ENCODE results near the gene DRICH1.
"Not testable (repeated sequence)": the region's sequence is repeated elsewhere in the genome, so short reads cannot be mapped to it uniquely, and the experiment has no call there.

Gene DRICH1

DNA sequence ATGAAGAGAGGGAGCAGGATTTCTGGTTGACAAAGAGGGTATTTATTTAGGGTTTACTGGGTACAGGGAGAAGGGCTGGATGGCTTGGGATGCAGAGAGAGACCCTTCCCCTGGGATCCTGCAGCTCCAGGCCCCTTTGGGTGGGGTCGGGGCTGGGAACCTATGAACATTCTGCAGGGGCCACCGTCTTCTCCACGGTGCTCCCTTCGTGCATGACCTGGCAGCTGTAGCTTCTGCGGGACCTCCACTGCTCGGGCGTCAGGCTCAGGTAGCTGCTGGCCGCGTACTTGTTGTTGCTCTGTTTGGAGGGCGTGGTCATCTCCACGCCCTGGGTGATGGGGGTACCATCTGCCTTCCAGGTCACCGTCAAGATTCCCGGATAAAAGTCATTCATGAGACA, 59.0 kb downstream of the DRICH1 start:
- peak in 1 of 10 donors; percentile 16 for DNase-seq
- intact Hi-C loops (cut with DNase I): not testable (repeated sequence)

DNA sequence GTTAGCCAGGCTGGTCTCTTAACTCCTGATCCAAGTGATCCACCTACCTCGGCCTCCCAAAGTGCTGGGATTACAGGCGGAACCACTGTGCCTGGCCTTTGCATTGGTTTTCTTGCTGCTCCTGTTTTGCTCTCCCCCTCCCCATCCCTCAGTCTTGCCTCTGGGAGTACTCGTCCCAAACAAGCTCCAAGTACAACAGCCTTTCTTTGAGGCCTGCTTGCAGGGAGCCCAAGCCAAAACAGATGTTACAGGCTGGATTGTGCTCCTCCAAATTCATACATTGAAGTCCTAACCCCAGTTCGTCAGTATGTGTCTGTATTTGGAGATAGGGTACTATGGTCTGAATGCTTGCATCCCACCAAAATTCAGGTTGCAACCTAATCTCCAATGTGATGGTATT, 60.6 kb downstream of the DRICH1 start:
- DNase-seq: peak in 1 of 10 donors; percentile 22
- intact Hi-C loops (cut with DNase I): no loop called here

DNA sequence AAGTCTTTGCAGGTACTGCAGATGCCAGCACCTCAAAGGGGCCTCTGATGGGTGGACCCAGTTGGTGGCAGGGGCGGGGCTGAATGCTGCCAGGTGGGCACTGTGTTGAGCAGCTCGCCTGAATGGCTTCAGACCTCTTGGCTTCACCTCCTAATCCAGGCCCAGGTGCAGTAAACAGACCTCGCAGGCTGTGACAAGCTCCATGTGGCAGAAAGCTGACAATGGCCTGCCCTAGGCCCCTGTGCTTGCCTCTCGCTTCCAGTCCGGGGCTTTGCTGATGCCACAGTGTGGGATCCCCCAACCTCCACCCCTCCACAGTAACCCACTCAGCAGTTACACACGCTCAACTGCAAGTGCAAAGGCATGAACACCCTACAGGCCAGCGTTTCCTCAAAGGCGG, 61.4 kb downstream of the DRICH1 start:
- peak in 2 of 10 donors; percentile 69 to 72 for DNase-seq
- intact Hi-C loops (cut with DNase I): no loop called here

DNA sequence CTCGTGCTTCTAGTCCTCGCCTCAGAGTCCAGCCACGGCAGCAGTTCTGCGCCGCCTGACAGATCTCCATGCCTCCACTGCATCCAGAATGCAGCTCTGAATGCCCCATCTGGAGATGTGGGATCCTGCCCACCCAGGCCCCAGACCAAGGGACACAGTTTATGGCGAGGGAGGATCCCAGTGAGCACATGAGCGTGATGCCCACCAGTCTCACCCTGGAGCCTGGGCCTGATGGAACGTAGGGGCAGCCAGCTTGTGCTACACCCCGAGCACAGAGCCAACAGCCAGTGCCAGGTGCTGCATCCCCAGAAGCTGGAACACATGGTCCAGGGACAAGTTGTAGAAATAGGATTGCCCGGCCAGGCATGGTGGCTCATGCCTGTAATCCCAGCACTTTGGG, 62.4 kb downstream of the DRICH1 start:
- peak in 2 of 10 donors; percentile 62 to 73 for DNase-seq
- intact Hi-C loops (cut with DNase I): no loop called here

DNA sequence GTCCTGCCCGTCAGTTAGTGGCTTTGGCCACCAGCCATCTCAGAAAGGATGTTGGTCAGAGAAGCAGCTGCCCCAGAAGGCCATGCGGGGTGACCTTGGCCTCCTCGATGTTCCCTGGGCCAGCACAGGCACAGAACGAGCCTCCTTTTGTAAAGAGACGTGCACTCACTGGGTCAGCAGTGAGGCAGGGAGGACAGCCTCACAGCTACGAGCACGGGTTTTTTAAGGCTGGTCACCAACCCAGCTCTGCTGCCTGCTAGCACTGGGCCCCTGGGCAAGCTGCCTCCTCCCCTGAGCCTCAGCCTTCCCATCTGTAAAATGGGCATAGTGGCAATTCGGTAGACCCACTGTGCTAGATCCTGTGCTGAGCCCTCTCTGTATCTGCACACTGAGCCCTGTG, 62.8 kb downstream of the DRICH1 start:
- intact Hi-C loops (cut with DNase I): no loop called here
- peak in 1 of 10 donors; percentile 30 for DNase-seq

DNA sequence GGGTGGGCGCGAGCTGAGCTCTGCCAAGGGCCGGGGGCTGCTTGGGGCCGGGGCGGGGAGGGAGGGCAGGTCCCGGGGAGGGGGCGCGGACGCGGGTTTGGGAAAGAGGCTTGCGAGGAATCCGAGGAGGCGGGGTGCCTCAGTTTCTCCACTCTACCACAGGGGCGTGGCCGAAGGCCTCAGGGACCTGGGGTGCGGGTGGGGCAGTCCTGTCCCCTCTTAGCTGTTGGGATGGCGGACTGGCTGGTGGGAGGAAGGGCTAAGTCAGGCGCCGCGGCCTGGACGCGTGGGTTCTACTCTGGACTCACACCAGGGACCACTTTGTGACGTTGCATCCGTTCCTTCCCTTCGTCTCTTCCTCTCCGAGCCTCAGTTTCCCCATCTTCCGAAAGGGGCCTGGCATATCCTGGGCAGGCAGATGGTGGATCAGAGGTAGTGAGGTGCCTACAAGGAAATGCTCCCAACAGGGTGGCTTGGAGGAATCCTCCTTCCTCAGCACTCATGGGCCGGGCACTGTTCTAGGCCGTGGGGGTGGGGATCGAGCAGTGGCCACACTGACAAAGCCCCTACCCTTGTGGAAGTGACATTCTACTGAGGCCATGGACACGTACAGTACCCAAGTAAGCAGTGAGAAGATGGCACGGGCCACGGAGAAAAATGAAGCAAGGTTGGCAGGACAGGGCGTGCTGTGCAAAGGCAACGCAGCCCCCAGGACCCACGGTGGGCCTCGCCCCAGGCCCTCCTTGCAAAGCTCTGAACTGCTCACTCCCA, 65.2 kb downstream of the DRICH1 start:
- DNase-seq: peak in 2 of 10 donors; percentile 13 to 76
- intact Hi-C loops (cut with DNase I): no loop called here

DNA sequence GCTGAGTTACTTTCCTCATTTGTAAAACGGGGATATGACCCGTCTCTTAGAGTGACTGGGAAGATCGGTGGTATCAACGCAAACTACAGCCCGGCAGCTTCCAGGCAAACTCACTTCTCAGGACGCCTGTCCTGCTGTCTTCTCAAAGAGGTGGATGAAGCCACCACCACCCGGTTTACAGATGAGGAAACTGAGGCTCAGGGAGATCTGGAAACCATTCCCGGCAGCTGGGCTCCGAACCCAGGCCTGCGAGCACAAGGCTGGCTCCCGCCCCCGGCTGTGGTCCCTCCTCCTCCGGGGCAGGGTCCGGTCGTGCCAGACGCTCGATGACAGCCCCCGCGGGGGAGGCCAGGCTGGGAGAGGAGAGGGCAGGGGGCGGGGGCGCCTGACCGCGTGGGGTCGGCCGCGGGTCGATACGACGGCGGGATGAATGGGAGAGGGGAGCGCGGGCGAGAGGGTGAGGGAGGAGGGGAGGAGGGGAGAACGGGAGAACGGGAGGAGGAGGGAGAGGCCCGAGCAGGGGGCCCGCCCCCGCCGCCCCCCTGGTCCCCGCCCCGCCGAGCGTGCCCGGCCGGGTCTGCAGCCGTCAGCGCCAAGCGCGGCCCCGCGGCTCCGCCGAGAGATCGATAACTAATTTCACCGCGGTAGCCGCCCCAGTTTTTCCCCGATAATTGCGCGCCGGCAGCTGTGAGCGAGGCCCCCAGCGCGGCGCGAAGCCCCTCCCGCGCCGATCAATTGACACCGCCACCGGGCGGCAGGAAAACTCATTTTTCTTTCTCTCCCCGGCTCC, 66.0 kb downstream of the DRICH1 start:
- intact Hi-C loops (cut with DNase I): no loop called here
- peak in 2 of 10 donors; percentile 5 to 76 for DNase-seq

DNA sequence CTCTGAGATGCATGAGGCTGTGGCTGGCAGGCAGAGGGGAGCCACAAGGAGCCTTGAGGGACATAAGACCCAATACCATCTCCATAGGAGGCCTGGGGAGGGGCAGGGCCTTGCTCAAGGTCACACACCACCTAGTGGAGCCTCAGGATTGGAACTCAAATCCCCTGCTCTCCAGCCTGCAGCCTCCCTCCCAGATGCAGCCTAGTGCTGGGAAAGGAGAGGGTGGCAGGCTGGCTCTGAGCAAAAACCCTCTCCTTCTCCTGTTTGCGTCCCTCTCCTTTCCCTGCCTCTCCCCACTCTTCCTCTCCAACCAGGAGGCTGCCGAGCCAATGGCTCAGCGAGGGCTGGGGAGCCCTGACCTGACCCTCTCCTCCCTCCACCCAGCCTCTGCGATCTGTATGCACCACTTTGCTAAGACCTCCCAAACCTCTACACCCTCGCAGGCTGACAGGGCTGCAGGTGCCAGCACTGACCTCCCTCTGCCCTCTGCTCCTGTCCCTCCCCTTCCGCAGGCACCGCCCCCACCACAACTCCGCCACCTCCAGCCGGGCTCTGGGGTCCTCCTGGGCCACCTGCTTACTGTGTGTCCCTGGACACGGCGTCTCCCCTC, 66.7 kb downstream of the DRICH1 start:
- DNase-seq: peak in 3 of 10 donors; percentile 9 to 76 (median 72)

DNA sequence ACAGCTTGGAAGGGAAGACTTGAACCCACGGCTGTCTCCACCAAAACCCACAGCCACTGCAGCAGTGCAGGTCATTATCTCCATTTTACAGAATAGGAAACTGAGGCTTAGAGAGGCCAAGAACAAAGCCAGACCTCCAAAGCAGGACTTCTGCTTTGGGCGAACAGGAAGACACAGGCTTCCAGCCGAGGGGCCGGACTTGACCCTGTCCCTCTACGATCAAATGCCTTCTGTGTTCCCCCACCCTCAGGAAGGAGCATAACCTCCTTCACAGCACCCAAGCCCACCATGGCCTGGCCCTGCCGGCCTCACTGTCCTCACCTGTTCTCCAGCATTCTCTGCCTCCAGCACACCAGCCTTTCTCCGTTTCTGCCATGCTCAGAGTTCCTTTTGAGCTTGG, 67.8 kb downstream of the DRICH1 start:
- intact Hi-C loops (cut with DNase I): no loop called here
- peak in 1 of 10 donors; percentile 54 for DNase-seq

More for the DNA sequence above, 66.7 kb downstream of the DRICH1 start:
- intact Hi-C loops (cut with DNase I): no loop called here

DNA sequence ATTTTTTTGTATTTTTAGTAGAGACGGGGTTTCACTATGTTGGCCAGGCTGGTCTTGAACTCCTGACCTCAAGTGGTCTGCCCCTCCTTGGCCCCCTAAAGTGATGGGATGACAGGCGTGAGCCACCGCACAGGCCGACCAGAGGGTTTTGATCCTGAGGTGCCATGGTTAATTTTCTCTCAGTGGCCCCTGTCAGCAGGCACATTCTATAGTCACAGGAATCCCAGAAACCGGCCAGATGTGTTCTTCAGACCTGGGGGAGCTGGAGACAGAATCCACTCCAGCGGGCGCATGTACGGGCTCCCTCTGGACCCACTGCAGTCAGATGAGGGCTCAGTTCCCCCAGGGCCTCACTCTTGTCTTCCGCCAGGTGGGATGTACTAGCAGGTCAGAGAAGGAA, 69.0 kb downstream of the DRICH1 start:
- intact Hi-C loops (cut with DNase I): no loop called here
- peak in 1 of 10 donors; percentile 59 for DNase-seq

DNA sequence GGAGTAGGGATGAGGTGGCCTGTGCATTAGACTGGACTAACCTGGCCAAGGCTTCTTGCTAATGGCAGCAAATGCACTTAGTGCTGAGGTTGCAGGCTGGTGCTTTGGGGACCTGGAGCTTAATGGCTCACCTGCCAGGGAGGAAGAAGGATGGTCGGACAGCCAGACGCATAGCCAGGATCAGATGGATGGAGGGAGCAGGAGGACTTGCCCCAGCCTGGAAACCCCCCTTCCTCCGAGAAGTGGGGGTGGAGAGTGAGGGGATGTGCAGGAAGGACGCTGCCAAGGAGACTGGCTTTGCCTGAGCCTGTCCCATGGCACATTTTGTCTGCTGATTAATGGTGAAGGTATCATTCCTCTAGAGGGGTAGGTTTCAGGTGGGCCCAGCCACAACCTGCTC, 69.9 kb downstream of the DRICH1 start:
- intact Hi-C loops (cut with DNase I): no loop called here
- DNase-seq: peak in 1 of 10 donors; percentile 66

DNA sequence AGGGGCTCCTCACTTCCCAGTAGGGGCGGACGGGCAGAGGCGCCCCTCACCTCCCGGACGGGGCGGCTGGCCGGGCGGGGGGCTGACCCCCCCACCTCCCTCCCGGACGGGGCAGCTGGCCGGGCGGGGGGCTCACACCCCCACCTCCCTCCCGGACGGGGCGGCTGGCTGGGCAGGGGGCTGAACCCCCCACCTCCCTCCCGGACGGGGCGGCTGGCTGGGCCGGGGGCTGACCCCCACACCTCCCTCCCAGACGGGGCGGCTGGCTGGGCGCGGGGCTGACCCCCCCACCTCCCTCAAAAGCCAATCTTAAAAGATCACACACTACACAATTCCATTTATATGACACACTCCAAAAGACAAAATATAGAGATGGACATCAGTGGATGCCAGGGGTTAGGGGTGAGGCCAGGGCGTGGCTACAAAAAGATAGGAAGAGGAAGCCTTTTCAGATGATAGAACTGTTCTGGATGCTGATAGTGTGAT, 71.1 kb downstream of the DRICH1 start:
- intact Hi-C loops (cut with DNase I): not testable (repeated sequence)
- DNase-seq: peak in 1 of 10 donors; percentile 24

DNA sequence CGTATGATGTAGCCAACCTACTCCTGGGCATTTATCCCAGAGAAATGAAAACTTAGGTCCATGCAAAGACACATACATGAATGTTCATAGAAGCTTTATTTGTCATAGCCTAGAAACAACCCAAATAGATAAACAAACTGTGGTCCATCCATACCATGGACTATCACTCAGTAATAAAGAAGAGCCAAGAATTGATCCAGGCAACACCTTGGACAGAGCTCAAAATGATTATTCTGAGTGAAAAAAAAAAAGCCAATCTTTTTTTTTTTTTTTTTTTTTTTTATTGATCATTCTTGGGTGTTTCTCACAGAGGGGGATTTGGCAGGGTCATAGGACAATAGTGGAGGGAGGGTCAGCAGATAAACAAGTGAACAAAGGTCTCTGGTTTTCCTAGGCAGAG, 71.9 kb downstream of the DRICH1 start:
- DNase-seq; intact Hi-C loops (cut with DNase I): not testable (repeated sequence)

All from posterior cingulate gyrus (tissue), 11 donors.